Sigmoid colon (tissue), 7 donors: ENCODE results near the gene ATOSB. TPM values are rescaled to one million over a fixed set of nuclear protein-coding genes. Genes with fewer than 3 reads are reported as not detected.

Source experiments
- DNase-seq: peaks from one replicate; pipeline ENCODE4 v3.0.0-alpha.2; 2019
- H3K27ac ChIP-seq, 4 donors: fragments of 200-600 bp; sonication (generic); one replicate each; pipeline ENCODE4 v1.5.1; 2016 to 2019; ENCODE audit warnings: mild to moderate bottlenecking in 1 of 4
- H3K27me3 ChIP-seq, 3 donors: fragments of 200-600 bp; sonication (generic); one replicate each; pipeline ENCODE4 v1.5.1; 2019; ENCODE audit warnings: mild to moderate bottlenecking in 1 of 3
- H3K36me3 ChIP-seq, 4 donors: fragments of 200-600 bp; sonication (generic); one replicate each; pipeline ENCODE4 v1.5.1; 2016 to 2019
- H3K4me1 ChIP-seq, 4 donors: fragments of 200-600 bp; sonication (generic); one replicate each; pipeline ENCODE4 v1.5.1; 2017 to 2019
- H3K4me3 ChIP-seq, 4 donors: fragments of 200-600 bp; sonication (generic); one replicate each; pipeline ENCODE4 v1.5.1; 2017 to 2019; ENCODE audit warnings: mild to moderate bottlenecking in 2 of 4, moderate library complexity in 1 of 4
- H3K9me3 ChIP-seq, 4 donors: fragments of 200-600 bp in 3 of 4; sonication (generic) in 3 of 4; one replicate each; pipeline versions ENCODE4 v1.5.1 to v1.6.1; 2013 to 2019
- CTCF ChIP-seq, 4 experiments: fragments of 450-650 bp in 3 of 4; fragments of 200-600 bp in 1 of 4; IDR thresholded peaks; one replicate each; pipeline ENCODE4 v1.5.1; 2016 to 2019; ENCODE audit warnings: antibody characterized with exemption in 4 of 4, mild to moderate bottlenecking in 3 of 4, moderate library complexity in 2 of 4
- EP300 ChIP-seq, 4 donors: sonication (generic); formaldehyde crosslinking; IDR thresholded peaks; one replicate each; pipeline ENCODE4 v1.6.1; 2017; ENCODE audit warnings: antibody characterized with exemption in 4 of 4
- POLR2A ChIP-seq, 2 donors: fragments of 450-650 bp; IDR thresholded peaks; one replicate each; pipeline ENCODE4 v1.6.1; 2016; ENCODE audit warnings: antibody characterized with exemption in 2 of 2, mild to moderate bottlenecking in 2 of 2, moderate library complexity in 2 of 2
- POLR2AphosphoS5 ChIP-seq, 4 donors: sonication (generic); formaldehyde crosslinking; IDR thresholded peaks; one replicate each; pipeline ENCODE4 v1.6.1; 2017; ENCODE audit warnings: antibody characterized with exemption in 4 of 4
- WGBS, 2 donors: extraction: QIAGEN DNeasy Blood & Tissue Kit; methylation state at CpG; one replicate each; pipeline ENCODE4 v1.1.7; 2013; 5-methylcytosine and 5-hydroxymethylcytosine counted together
- intact Hi-C: fragments of 100-400 bp; cut with DNase I; formaldehyde crosslinking; loops from one replicate; pipeline ENCODE4 v1.15.1; 2023
- polyA plus RNA-seq, 3 donors: library from polyadenylated mRNA; stranded (reverse); fragments of 200-250 nt; gene quantifications; one replicate each; pipeline ENCODE4 v1.2.3, GENCODE V29; 2013
- total RNA-seq, 4 donors: library from RNA; depleted of rRNA; stranded (reverse); fragments of >200 nt; gene quantifications; one replicate each; pipeline ENCODE4 v1.1.0, GENCODE V29; 2016
- donor health status: healthy with polysubstance abuse.
- donor health status: Bipolar disorder and iron deficiency.
- donor health status: healthy.

ATOSB gene
- total and polyA plus RNA-seq, 7 donors = 10.5 to 27.3 (median 19.4) TPM

- Histone ChIP-seq H3K9me3 (peaks cover 0 to 3% (median 0%) of the 10 kb centered on the region in 4 donors), H3K4me3 (no peak overlapping the region), H3K4me1 (peaks cover 0 to 41% (median 36%) of the 10 kb centered on the region in 4 donors), H3K27me3 (no peaks in the 10 kb centered on the region), H3K27ac (no peak overlapping the region), H3K36me3 (peaks cover 29 to 45% (median 37%) of the 10 kb centered on the region in 4 donors)
- intact Hi-C loops = no loop called here
- WGBS, 2 donors = 94 to 96% methylated on average over 6 of the region's 6 CpGs
- no peak for DNase-seq
- no peak for TF ChIP-seq CTCF (IDR thresholded peaks at IDR 0.05)
Measured at GRCh38 chr9:35108461-35108860, 7.2 kb downstream of the ATOSB start.

- no peaks in the 10 kb centered on the region for H3K9me3 ChIP-seq
- H3K4me1 ChIP-seq = peaks cover 0 to 37% (median 32%) of the 10 kb centered on the region in 4 donors
- no peaks in the 10 kb centered on the region for H3K27me3 ChIP-seq
- H3K36me3 ChIP-seq = peaks cover 29 to 45% (median 37%) of the 10 kb centered on the region in 4 donors
- H3K4me3 ChIP-seq = no peak overlapping the region
- H3K27ac ChIP-seq = no peak overlapping the region
- 82 to 83% methylated on average over 18 of the region's 18 CpGs for WGBS, 2 donors
- DNase-seq = no peak
- TF ChIP-seq EP300 (IDR thresholded peaks at IDR 0.05) = no peak
- no peak for TF ChIP-seq CTCF (IDR thresholded peaks at IDR 0.05)
- no peak for TF ChIP-seq POLR2A (IDR thresholded peaks at IDR 0.05)
- no peak for TF ChIP-seq POLR2AphosphoS5 (IDR thresholded peaks at IDR 0.05)
- intact Hi-C loops = no loop called here
Measured at GRCh38 chr9:35107297-35108290, 8.1 kb downstream of the ATOSB start.

- Histone ChIP-seq H3K4me1 (peaks cover 0 to 39% (median 34%) of the 10 kb centered on the region in 4 donors), H3K4me3 (no peak overlapping the region), H3K27me3 (no peaks in the 10 kb centered on the region), H3K9me3 (no peaks in the 10 kb centered on the region), H3K27ac (no peak overlapping the region), H3K36me3 (peaks cover 29 to 51% (median 37%) of the 10 kb centered on the region in 4 donors)
- TF ChIP-seq POLR2A (IDR thresholded peaks at IDR 0.05) = no peak
- 93 to 94% methylated on average over 7 of the region's 7 CpGs for WGBS, 2 donors
- intact Hi-C loops = no loop called here
- no peak for DNase-seq
Measured at GRCh38 chr9:35106343-35106730, 9.3 kb downstream of the ATOSB start.

GRCh38 chr9:35105571-35106342 lies 9.9 kb downstream of the ATOSB start:
- WGBS, 2 donors = 94 to 96% methylated on average over 13 of the region's 13 CpGs
- peaks cover 0 to 40% (median 33%) of the 10 kb centered on the region in 4 donors for H3K4me1 ChIP-seq
- intact Hi-C loops = no loop called here
- DNase-seq = no peak
- H3K9me3 ChIP-seq = no peaks in the 10 kb centered on the region
- H3K27ac ChIP-seq = no peak overlapping the region
- peaks cover 29 to 56% (median 40%) of the 10 kb centered on the region in 4 donors for H3K36me3 ChIP-seq
- H3K4me3 ChIP-seq = no peak overlapping the region
- TF ChIP-seq POLR2AphosphoS5 (IDR thresholded peaks at IDR 0.05) (no peak), POLR2A (IDR thresholded peaks at IDR 0.05) (no peak), CTCF (IDR thresholded peaks at IDR 0.05) (no peak), EP300 (IDR thresholded peaks at IDR 0.05) (no peak)
- H3K27me3 ChIP-seq = no peaks in the 10 kb centered on the region

- no peaks in the 10 kb centered on the region for H3K27me3 ChIP-seq
- no peak for DNase-seq
- H3K36me3 ChIP-seq = peaks cover 31 to 63% (median 46%) of the 10 kb centered on the region in 4 donors
- no peak overlapping the region for H3K4me3 ChIP-seq
- H3K27ac ChIP-seq = no peak overlapping the region
- 91 to 95% methylated on average over 12 of the region's 12 CpGs for WGBS, 2 donors
- peaks cover 0 to 35% (median 27%) of the 10 kb centered on the region in 4 donors for H3K4me1 ChIP-seq
- TF ChIP-seq POLR2A (IDR thresholded peaks at IDR 0.05) (no peak), POLR2AphosphoS5 (IDR thresholded peaks at IDR 0.05) (no peak), EP300 (IDR thresholded peaks at IDR 0.05) (no peak), CTCF (IDR thresholded peaks at IDR 0.05) (no peak)
- intact Hi-C loops = no loop called here
- no peaks in the 10 kb centered on the region for H3K9me3 ChIP-seq
Measured at GRCh38 chr9:35105126-35105525, 10.5 kb downstream of the ATOSB start.
